ENCODE measurements around the gene ZNF785. TPM values are rescaled to one million over a fixed set of nuclear protein-coding genes. Genes with fewer than 3 reads are reported as not detected.

Gene ZNF785
- total and polyA plus RNA-seq, 2 of the 13 experiments (the other 11 are each of a cell fraction or from before 2014, with no cell fraction given), result 0.01 TPM; not detected in 1

DNA sequence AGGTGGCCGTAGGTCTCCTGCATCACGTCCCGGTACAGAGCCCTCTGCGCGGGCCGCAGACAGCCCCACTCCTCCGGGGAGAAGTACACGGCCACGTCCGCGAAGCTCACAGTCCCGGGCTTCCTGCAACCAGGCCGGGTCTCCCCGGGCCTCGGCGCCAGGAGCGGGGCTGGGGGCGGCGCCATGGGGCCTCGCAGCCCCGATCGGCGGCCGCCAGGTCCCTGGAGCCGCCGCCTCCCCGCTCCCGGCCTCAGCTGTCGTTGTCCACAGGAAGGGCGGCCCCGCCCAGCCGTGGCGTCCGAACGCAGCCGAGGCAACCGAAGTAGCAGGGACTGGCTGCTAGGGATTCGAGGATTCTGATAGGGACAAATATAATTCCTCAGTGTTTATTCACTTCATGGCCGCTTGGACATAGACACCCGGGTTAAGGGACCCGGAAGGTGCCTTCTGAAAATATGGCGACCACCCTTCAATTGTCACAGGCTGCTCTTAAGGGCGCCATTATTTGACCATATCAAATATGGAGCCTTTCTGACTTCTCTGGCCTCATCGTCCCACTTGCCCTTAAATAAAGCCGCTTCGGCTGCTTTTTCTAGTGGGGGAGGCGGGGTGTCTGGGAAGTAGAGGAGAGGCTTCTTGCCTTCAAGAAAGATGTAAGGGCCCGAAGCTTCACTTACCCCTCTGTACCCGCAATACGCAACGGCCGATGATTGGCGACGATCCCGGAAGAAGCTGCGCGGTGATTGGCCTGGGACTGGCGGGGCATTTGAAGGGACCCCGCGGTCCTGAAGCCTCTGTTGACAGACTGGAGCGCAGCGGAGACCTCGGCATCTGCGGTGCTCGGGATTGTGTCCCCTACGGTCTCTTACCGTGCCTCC is 13.8 kb downstream of the ZNF785 start, which contains the start of gene ZNF688 (continued):
- TF ChIP-seq, protein P1, sequence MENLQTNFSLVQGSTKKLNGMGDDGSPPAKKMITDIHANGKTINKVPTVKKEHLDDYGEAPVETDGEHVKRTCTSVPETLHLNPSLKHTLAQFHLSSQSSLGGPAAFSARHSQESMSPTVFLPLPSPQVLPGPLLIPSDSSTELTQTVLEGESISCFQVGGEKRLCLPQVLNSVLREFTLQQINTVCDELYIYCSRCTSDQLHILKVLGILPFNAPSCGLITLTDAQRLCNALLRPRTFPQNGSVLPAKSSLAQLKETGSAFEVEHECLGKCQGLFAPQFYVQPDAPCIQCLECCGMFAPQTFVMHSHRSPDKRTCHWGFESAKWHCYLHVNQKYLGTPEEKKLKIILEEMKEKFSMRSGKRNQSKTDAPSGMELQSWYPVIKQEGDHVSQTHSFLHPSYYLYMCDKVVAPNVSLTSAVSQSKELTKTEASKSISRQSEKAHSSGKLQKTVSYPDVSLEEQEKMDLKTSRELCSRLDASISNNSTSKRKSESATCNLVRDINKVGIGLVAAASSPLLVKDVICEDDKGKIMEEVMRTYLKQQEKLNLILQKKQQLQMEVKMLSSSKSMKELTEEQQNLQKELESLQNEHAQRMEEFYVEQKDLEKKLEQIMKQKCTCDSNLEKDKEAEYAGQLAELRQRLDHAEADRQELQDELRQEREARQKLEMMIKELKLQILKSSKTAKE (CRISPR knock-in tag; IDR thresholded peaks at IDR 0.05; ENCODE audit: borderline replicate concordance), result peak; percentile 17; the same call in 1 of the 2 replicates
- no peak for TF ChIP-seq MAF1 (CRISPR knock-in tag; IDR thresholded peaks at IDR 0.05; ENCODE audit: borderline replicate concordance)
- peak; percentile 83 for TF ChIP-seq ZNF746 (CRISPR knock-in tag; IDR thresholded peaks at IDR 0.05)
- TF ChIP-seq TAF15 (IDR thresholded peaks at IDR 0.05; ENCODE audit: low read depth, low read length, poor library complexity, severe bottlenecking), result peak; percentile 71
- TF ChIP-seq ZNF83 (CRISPR knock-in tag; IDR thresholded peaks at IDR 0.05; ENCODE audit: borderline replicate concordance), result no peak
- 0 out of 2 replicates have a peak, but pooled peaks have one; percentile 11 for TF ChIP-seq ETV6 (CRISPR knock-in tag; conservative IDR thresholded peaks at IDR 0.05)
- no peak for TF ChIP-seq JARID2 (CRISPR knock-in tag; IDR thresholded peaks at IDR 0.05; ENCODE audit: insufficient replicate concordance)
- TF ChIP-seq, protein P2, sequence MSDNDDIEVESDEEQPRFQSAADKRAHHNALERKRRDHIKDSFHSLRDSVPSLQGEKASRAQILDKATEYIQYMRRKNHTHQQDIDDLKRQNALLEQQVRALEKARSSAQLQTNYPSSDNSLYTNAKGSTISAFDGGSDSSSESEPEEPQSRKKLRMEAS (IDR thresholded peaks at IDR 0.05), result peak; percentile 85
- peak; percentile 54; the same call in 1 of the 2 replicates for TF ChIP-seq ZSCAN25 (CRISPR knock-in tag; IDR thresholded peaks at IDR 0.05)
- TF ChIP-seq, protein P3, sequence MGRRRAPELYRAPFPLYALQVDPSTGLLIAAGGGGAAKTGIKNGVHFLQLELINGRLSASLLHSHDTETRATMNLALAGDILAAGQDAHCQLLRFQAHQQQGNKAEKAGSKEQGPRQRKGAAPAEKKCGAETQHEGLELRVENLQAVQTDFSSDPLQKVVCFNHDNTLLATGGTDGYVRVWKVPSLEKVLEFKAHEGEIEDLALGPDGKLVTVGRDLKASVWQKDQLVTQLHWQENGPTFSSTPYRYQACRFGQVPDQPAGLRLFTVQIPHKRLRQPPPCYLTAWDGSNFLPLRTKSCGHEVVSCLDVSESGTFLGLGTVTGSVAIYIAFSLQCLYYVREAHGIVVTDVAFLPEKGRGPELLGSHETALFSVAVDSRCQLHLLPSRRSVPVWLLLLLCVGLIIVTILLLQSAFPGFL (CRISPR knock-in tag; IDR thresholded peaks at IDR 0.05), result no peak
- TF ChIP-seq ZNF484 (CRISPR knock-in tag; IDR thresholded peaks at IDR 0.05; ENCODE audit: borderline replicate concordance, low read depth), result no peak
- TF ChIP-seq, protein P4, sequence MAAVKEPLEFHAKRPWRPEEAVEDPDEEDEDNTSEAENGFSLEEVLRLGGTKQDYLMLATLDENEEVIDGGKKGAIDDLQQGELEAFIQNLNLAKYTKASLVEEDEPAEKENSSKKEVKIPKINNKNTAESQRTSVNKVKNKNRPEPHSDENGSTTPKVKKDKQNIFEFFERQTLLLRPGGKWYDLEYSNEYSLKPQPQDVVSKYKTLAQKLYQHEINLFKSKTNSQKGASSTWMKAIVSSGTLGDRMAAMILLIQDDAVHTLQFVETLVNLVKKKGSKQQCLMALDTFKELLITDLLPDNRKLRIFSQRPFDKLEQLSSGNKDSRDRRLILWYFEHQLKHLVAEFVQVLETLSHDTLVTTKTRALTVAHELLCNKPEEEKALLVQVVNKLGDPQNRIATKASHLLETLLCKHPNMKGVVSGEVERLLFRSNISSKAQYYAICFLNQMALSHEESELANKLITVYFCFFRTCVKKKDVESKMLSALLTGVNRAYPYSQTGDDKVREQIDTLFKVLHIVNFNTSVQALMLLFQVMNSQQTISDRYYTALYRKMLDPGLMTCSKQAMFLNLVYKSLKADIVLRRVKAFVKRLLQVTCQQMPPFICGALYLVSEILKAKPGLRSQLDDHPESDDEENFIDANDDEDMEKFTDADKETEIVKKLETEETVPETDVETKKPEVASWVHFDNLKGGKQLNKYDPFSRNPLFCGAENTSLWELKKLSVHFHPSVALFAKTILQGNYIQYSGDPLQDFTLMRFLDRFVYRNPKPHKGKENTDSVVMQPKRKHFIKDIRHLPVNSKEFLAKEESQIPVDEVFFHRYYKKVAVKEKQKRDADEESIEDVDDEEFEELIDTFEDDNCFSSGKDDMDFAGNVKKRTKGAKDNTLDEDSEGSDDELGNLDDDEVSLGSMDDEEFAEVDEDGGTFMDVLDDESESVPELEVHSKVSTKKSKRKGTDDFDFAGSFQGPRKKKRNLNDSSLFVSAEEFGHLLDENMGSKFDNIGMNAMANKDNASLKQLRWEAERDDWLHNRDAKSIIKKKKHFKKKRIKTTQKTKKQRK (IDR thresholded peaks at IDR 0.05; ENCODE audit: low read length), result no peak
- TF ChIP-seq PHB2 (IDR thresholded peaks at IDR 0.05; ENCODE audit: partially characterized antibody), result no peak
- TF ChIP-seq RBFOX2 (IDR thresholded peaks at IDR 0.05; ENCODE audit: low read depth, low read length), result peak; percentile 96
- no peak for TF ChIP-seq WIZ (CRISPR knock-in tag; IDR thresholded peaks at IDR 0.05)
- no peak for TF ChIP-seq ZFP36L1 (CRISPR knock-in tag; IDR thresholded peaks at IDR 0.05)
- TF ChIP-seq ZNF7 (CRISPR knock-in tag; IDR thresholded peaks at IDR 0.05), result no peak
- TF ChIP-seq MTF2 (CRISPR knock-in tag; IDR thresholded peaks at IDR 0.05; ENCODE audit: borderline replicate concordance), result no peak
- no peak for TF ChIP-seq ZNF12 (CRISPR knock-in tag; IDR thresholded peaks at IDR 0.05)
- peak; percentile 82 for TF ChIP-seq MEIS1 (CRISPR knock-in tag; IDR thresholded peaks at IDR 0.05; ENCODE audit: borderline replicate concordance)
- TF ChIP-seq, protein P5, sequence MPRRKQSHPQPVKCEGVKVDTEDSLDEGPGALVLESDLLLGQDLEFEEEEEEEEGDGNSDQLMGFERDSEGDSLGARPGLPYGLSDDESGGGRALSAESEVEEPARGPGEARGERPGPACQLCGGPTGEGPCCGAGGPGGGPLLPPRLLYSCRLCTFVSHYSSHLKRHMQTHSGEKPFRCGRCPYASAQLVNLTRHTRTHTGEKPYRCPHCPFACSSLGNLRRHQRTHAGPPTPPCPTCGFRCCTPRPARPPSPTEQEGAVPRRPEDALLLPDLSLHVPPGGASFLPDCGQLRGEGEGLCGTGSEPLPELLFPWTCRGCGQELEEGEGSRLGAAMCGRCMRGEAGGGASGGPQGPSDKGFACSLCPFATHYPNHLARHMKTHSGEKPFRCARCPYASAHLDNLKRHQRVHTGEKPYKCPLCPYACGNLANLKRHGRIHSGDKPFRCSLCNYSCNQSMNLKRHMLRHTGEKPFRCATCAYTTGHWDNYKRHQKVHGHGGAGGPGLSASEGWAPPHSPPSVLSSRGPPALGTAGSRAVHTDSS (CRISPR knock-in tag; conservative IDR thresholded peaks at IDR 0.05), result no peak
